ENCODE results near the gene NECTIN1.

DNA sequence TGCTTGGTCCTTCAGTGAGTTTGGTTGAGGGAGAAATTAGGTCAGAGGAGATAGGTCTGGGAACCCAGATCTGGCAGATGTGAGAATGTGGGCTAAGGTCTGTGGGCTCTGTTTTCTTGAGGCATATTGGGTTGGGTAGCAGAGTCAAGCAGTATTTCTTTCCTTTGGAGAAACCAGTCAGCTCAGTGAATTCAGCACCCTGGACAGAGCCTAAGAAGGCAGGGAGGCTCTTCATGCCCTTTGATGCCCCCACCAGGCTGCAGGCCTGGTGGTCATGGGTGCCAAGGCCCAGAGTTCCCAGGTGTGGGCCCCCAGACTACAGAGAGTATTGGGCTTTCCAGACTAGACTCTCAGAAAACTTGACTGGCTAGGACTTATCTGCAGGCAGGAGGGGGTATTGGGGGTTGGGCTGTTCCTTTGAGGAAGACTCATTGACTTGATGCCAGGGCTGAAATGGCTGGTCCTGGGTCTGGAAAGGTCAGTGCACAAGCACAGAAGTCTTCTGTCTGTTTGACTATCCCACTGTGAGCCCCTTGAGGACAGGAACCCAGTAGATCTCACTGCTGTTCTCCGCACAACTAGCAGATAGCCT lies 45.3 kb upstream of the NECTIN1 start:
- TF ChIP-seq EZH2 (IDR thresholded peaks at IDR 0.05; ENCODE audit: insufficient read depth, poor library complexity, severe bottlenecking) (no peak), EZH2phosphoT487 (IDR thresholded peaks at IDR 0.05; ENCODE audit: insufficient read depth, low read depth) (no peak)
